ENCODE measurements around the gene NTSR1.

DNA sequence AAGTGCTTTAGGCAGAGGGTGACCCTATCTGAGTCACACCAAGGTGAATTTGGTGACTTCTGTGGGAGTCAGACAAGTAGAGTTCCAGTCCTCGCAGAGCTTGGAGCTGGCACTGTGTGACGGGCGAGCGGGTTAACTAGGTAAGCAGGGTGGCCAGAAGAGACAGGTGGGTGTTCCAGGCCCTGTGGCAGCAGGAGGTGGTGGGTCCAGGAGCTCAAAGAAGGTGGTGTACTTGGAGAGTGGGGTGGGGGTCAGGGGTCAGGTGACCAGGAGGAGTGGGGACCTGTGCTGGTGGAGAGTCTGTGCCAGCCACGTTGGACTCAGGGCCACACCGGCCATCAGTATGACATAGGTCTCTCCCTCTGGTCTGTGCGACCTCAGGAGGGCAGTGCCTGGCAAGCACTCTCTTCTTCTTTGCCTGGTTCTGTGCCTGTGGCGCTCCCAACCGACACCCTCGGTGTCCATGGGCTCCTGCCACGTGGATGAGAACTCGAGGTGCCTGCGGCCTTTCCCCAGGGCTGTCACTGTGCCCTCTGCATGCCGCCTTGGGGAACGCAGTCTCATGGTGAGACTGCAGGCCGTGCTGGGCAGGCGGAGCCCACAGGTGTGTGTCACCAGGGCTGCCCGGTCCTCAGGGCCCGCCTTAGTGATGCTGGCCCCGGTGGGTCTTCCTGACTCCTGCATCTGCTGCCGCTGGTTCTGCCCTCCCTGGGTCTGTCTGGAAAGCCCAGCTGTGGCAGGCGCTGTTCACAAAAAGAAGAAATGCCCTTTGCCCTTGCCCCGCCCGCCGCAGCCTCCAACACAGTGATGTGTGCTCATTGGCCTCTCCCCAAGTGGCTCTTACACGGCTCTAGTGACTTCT, 89.3 kb downstream of the NTSR1 start:
- TF ChIP-seq, protein P1, sequence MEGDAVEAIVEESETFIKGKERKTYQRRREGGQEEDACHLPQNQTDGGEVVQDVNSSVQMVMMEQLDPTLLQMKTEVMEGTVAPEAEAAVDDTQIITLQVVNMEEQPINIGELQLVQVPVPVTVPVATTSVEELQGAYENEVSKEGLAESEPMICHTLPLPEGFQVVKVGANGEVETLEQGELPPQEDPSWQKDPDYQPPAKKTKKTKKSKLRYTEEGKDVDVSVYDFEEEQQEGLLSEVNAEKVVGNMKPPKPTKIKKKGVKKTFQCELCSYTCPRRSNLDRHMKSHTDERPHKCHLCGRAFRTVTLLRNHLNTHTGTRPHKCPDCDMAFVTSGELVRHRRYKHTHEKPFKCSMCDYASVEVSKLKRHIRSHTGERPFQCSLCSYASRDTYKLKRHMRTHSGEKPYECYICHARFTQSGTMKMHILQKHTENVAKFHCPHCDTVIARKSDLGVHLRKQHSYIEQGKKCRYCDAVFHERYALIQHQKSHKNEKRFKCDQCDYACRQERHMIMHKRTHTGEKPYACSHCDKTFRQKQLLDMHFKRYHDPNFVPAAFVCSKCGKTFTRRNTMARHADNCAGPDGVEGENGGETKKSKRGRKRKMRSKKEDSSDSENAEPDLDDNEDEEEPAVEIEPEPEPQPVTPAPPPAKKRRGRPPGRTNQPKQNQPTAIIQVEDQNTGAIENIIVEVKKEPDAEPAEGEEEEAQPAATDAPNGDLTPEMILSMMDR (conservative IDR thresholded peaks at IDR 0.05; ENCODE audit: low read depth, low read length), result no peak
- TF ChIP-seq EZH2 (IDR thresholded peaks at IDR 0.05; ENCODE audit: low read length, unreplicated experiment) (no peak), EZH2phosphoT487 (IDR thresholded peaks at IDR 0.05; ENCODE audit: borderline replicate concordance, low read length) (no peak)
